ENCODE measurements around the gene ATG4B.

Gene ATG4B

DNA sequence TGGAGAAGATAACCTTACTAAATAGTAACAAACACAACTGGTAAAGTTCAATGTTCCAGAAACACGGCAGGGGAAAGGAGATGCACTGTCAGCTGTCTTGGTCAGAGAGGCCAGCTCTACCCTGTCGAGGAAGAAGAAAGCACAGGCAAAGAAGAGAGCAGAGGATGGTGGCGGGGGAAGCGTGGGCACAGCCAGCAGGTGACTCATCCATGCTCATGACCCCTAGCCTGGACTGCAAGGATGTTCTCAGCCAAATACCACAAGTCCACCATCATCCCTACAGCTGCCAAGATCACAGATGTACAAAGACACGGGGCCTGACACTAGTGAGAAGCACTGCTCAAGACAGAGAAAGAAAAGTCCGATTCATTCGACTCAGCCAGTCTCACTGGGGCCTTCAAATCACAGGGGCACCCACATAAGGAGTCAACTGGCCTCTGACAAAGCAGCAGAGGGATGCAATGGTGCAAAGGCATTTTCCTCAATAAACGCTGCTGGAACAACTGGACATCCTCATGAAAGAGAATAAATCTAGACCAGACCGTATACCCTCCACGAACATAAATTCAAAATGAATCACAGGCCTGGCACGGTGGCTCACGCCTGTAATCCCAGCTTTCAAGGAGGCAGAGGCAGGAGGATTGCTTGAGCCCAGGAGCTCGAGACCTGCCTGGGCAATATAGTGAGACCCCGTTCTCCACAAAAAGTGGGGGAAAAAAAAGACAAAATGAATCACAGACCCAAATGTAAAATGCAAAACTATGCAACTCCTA, 43.5 kb downstream of the ATG4B start:
- in situ Hi-C loops (cut with HindIII; ENCODE audit: low sequenced_read_pairs) = no loop called here

DNA sequence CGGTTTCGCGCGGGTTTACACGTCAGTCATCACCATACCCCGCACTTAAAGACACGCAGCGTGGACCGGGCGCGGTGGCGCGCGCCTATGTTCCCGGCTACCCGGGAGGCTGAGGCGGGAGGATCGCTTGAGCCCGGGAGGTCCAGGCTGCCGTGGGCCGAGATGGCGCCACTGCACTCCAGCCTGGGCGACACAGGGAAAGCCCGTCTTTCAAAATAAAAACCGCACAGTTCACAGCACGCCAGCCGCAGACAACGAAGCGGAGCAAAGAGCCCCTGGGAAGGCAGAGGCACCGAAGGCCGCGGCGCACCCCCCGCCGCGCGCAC, 48.8 kb downstream of the ATG4B start:
- in situ Hi-C loops (cut with HindIII; ENCODE audit: low sequenced_read_pairs) = no loop called here

DNA sequence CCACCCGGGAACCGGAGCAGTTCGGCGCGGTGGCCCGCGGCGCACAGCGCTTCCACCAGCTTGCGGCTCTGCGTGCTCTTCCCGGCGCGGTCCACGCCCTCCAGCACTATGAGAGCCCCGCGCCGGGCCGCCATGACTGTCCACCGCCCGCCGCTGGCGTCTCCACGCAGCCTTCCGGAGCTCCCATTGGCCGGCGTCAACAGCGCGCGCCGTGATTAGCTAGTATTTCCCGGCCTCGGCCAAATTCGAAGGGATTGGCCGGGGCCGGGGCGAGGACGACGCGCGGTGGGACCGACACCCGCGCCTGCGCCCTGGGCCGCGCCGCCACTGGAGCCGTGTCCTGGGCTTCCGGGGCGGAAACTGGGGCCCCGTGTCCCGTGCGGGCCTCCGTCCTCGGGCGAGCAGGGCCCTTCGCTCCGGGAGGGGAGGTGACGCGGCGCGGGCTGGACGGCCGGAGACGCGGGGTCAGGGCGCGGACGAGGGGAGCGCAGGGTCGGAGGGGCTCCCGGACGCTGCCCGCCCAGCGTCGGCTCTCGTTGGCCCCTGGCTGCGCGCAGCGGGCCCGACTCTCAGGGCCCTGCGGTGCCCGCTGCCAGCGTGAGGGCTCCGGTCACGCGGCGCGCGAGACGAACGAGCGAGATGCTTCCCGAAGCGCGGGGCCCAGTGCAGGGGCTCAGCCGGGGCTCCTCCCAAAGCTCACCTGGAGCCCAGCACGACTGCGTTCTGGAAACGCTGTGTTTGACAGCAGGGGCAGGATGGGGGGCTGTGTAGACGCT, 49.3 kb downstream of the ATG4B start, which contains the start of gene DTYMK:
Gene DTYMK, minus strand, starts transcription at position 166 of the 776 bp plus-strand sequence. Its CDS starts 32 bp downstream, at position 134.
- in situ Hi-C loops (cut with HindIII; ENCODE audit: low sequenced_read_pairs) = no loop called here

DNA sequence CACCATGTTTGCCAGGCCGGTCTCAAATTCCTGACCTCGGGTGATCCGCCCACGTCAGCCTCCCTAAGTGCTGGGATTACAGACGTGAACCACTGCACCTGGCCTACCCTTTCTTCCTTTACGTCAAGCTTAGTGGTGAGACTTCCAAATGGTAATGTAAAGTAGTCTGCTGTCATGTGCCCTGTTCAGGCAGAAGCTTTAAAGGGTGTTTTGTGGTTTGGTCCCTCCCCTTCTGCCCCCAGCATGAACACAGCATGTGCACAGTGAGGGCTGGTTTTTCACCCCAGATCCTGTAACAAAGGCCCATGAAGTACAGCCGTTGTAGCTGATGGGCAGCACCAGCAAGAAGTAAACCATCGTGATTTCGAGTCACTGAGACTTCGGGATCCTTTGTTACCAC, 51.8 kb downstream of the ATG4B start:
- in situ Hi-C loops (cut with HindIII; ENCODE audit: low sequenced_read_pairs) = no loop called here

DNA sequence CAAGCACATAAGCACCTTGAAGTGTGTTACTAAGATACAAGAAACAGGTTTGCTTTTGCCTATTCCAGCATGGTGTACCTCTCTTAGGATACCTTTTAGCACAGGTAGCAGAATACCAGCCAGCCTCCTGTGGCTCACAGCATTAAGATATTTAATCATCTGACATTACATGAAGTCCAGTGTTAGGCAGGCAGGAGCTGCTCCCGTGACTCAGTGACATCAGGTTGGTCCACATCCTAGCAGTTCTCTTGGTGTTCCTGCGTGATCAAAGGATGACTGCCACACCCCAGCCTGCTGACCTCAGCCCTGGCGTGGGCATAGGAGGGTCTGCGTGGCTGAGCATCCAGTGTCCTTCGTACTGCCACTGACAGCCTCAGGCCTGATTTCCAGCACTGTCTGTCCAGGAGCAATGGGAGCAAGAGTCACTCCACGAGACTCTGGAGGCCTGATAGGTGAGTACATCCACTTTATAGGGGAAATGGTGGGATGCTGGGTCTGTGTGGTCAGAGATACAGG, 52.8 kb downstream of the ATG4B start:
- in situ Hi-C loops (cut with HindIII; ENCODE audit: low sequenced_read_pairs) = no loop called here

DNA sequence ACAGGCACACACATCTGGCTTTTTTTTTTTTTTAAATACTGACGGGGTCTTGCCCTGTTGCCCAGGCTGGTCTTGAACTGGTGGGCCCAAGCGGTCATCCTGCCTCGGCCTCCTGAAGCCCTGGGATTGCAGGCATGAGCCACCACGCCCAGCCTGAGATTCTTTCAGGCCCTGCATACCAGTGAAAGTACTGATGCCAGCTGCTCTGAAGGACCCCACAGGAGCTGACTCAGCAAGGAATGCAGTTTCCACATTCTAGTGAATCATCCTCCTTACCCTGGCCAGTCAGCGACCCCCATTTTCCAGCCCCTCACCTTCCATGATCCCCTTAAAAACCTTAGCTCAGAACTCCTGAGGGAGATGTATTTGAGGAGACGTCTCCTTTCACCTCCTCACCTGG, 55.0 kb downstream of the ATG4B start:
- in situ Hi-C loops (cut with HindIII; ENCODE audit: low sequenced_read_pairs) = no loop called here

DNA sequence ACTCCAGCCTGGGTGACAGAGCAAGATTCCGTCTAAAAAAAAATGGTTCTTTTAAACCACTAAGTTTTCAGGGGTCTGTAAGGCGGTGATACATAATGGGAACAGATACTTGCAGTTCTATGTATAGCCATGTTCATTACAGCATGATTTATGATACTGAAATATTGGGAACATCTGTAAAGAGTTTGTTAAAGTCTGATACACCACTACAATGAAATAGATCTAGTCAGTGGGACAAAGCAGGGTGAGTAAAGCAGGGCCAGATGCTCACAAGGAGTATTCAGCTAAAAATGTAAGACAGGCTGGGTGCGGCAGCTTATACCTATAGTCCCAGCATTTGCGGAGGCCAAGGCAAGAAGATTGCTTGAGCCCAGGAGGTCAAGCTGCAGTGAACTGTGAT, 58.2 kb downstream of the ATG4B start:
- in situ Hi-C loops (cut with HindIII; ENCODE audit: low sequenced_read_pairs) = no loop called here

DNA sequence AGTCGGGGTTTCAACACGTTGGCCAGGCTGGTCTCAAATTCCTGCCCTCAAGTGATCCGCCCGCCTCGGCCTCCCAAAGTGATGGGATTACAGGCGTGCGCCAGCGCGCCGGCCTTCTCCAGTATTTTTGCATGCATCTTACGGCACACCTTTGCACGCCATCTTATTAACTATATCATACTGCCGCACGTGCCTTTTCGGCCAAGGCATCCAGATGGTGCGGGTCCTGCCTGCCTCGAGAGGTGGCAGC, 63.6 kb downstream of the ATG4B start:
- in situ Hi-C loops (cut with HindIII; ENCODE audit: low sequenced_read_pairs) = no loop called here

DNA sequence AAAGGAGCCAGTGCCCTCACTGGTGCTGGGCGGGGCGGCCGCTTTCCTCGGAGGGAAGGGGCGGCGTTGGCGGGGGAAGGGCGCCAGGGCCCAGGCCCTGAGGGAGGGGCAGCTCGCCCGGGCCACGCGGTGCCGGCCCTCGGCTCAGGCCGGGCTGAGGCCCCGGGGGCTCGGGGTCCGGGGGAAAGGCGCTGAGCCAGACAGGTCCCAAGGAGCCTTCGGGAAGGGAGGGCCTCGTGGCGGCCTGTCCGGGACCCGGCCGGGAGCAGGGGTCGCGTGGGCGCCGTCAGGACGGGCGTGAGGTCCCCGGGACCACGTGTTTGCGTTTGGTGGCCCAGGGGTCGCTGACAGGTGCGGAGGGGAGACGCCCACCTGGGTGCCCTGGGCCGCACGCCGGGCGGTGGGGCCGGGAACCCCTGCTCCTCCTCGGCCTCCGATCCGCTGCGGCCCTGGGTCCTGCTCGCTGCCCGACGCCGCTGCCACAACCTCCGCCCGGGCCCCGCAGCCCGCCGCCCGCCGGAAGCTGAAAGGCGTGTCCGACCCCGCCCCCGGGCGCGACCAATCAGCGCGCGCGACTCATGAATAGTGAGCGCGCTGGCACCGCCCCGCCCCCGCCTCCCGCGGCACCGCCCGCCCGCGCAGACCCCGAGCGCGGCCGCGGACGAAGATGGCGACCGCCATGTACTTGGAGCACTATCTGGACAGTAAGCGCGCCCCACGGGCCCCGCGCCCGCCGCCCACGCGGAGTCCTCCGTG, 64.1 kb downstream of the ATG4B start, which contains the start of gene ING5:
Gene ING5, plus strand, starts transcription at position 641 of the 756 bp plus-strand sequence. Its CDS starts 27 bp downstream, at position 668.
- in situ Hi-C loops (cut with HindIII; ENCODE audit: low sequenced_read_pairs) = no loop called here

DNA sequence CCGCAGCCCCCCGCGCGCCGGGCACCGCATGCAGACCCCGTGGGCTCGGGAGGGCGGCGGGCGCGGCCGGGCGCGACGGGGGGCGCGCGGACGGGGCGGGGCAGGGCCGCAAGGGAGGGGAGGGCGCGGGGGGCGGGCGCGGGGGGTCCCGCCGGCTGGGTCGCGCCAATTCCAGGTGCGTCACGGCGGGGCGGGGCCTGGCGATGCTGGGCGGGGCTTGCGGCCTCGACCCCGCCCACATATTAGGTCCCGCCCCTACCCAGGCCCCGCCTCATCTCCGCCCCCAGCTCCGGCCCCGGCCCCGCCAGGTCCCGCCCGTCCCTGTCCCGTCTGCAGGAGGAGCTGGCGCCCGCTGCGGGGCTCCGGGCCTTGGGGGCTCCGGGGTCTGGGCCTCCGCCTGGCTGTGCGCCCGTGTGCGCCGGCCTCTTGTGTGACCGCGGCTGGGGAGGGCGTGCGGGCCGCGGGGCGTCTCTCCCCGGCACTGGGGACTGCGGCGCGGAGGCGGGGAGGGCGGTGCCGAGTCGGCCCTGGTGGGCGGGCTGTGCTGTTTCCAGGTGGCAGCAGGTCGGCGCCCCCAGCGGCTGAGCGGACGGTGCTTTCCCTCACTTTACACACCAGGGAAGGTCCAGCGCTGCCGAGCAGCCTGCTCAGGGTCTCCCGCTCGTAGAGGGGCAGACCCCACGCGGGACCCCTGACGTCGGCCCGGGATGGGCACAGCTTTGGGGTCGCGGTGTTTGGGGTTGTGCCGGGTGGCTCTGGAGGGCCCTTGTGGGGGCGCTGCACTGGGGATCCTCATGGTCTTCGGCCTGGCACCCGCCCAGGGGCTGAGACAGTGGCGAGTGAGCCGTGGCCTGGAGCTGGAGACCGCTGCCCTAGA, 64.9 kb downstream of the ATG4B start:
- in situ Hi-C loops (cut with HindIII; ENCODE audit: low sequenced_read_pairs) = no loop called here

DNA sequence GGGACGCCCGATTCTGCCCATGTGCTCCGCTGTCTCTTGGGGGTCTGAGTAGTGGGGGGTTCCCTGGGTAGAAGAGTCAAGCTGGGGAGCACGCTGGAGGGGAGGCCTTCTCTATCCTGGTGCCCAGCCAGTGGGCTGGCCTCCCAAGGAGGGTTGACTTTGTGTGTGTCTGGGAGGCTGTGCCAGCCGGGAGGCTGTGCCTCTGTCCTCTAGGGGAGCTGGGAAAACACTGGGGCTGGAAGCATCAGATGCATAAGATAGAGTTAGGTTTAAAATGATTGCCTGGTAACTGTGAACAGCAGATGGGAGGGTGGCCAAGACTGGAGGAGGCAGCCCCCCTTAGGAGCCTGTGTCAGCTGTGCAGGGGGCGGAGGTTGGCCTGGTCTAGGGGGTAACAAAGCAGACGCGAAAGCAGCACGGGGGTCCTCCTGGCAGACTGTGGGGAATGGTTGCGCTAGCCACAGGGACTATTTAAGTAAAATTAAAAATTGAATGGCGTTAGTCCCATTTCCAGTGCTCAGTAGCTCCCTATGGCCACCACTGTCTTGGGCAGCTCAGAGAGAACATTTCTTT, 65.6 kb downstream of the ATG4B start:
- in situ Hi-C loops (cut with HindIII; ENCODE audit: low sequenced_read_pairs) = no loop called here

DNA sequence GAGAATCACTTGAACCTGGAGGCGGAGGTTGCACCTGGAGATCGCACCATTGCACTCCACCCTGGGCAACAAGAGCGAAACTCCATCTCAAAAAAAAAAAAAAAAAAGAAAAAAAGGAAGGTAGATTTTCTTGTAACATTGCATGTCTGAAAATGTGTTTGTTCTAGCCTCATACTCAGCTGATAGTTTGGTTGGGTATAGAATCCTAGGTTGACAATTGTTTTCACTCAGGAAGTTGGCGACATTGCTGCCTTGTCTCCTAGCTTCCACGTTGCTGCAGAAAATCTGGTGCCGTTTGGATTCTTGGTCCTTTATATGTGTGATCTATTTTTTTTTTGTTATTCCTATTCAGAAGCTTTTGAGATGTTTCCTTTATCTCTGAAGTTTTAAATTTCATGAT, 69.0 kb downstream of the ATG4B start:
- in situ Hi-C loops (cut with HindIII; ENCODE audit: low sequenced_read_pairs) = no loop called here

DNA sequence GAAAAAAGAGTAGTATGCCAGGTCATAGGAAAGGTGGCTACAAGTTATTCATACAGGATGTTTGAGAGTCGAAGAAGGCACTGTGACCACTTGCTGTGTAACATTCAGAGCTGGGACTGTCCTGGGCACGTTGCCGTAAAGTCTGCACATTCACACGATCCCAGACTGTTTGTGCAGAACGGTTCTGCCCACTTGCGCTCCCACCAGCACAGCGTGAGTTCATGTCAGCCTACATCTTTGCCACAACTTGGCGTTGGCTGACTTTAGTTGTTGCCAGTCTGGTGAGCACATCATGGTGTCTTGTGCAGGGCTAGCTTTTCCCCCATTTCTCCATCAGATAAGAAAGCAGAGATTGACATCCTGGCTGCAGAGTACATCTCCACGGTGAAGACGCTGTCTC, 71.4 kb downstream of the ATG4B start:
- in situ Hi-C loops (cut with HindIII; ENCODE audit: low sequenced_read_pairs) = no loop called here

DNA sequence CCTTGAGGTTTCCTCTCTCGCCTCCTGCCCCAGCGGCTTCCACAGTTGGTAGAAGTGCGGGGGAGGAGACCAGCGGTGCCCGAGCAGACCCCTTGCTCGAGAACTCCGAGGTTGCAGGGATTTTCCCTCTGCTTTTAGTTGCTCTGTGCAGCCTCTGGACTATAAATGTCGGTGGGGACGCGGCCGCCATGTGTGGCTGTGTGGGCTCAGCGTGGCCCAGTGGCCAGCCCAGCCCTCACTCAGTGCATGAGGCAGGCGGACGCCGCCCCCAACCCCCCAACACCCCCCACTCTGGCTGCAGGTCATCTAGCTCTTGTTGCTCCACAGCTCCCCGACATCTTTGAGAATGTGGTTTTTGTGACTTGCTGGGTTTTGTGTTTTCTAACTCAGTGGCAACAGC, 81.6 kb downstream of the ATG4B start:
- in situ Hi-C loops (cut with HindIII; ENCODE audit: low sequenced_read_pairs) = no loop called here

DNA sequence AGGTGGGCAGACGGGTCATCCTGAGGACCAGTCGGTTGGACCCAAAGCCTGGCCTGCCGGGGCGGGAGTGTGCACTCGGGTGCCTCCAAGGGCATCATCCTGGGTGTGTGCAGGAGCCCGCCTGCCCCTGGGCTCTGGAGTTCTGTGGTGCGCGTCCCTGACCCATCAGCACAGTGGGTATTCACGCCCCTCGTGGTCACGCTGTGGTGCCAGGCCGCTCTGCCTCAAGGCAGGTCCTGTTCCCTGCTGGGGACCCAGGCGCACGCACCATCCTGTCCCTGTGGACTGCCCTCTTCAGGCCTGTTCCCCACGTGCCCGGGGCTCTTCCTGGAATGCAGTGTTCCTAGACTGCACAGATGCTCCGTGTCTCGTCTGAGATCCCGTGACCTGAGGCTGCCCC, 82.6 kb downstream of the ATG4B start:
- in situ Hi-C loops (cut with HindIII; ENCODE audit: low sequenced_read_pairs) = no loop called here

DNA sequence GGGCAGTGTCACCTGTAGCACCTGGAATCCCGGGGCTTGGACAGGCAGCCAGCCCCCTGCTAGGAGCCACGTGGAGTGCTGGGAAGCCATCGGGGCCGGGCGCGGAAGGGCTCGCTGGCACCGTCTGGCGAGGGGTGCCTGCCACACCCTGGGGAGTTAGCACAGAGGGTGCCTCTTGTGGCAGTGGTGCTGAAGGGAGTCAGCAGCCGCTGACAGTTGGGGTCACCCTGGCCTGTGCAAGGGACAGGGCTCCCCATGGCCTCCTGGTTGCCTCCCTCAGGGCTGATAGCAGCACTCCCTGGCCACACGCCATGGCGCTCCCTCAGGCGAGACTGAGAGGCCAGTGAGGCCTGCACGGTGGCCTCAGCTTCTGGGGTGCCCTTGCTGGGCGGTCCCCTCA, 83.1 kb downstream of the ATG4B start:
- in situ Hi-C loops (cut with HindIII; ENCODE audit: low sequenced_read_pairs) = no loop called here

DNA sequence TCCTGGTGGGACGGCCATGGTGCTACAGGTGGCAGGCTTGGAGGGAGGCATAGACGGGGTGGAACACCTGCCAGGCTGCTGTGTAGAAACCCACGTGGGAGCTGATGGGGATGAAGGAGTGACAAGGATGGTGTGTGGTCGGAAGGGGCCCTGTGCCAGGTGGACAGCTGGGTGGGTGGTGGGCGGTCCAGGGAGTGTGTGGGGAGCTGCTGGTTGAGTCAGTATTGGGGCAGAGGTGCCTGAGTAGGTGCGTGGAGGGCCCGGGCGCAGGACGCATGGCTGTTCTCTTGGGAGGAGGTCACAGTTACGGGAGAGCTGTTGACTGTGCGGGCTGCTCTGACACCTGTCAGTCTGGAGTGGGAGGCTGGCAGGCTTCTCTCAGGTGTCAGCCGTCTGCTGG, 84.4 kb downstream of the ATG4B start:
- in situ Hi-C loops (cut with HindIII; ENCODE audit: low sequenced_read_pairs) = no loop called here

DNA sequence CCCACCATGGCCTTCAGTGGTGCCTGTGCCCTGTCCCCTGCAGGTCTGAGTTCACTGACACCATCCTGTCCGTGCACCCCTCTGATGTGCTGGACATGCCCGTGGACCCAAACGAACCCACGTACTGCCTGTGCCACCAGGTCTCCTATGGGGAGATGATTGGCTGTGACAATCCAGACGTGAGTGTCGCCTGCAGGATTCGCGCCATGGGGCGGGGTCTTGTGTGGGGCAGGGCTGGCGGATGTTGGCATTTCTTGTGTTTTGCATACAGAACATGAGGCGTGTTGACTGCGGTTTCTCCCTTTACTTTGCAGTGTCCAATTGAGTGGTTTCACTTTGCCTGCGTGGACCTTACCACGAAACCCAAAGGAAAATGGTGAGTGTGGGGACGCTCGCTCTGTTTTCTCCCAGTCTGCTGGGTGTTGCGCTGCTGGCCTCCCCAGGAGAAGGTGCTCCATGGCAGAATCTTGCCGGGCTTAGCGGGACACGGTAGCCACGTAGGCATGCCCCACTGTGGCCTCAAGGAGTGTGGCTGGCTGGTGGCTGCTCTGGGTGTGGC, 85.5 kb downstream of the ATG4B start:
- in situ Hi-C loops (cut with HindIII; ENCODE audit: low sequenced_read_pairs) = no loop called here

Data from DLD1 (cell line).